Sigmoid colon (tissue), 7 donors: ENCODE results near the gene SMTNL1. TPM values are rescaled to one million over a fixed set of nuclear protein-coding genes. Genes with fewer than 3 reads are reported as not detected.

ENCODE experiments used
- DNase-seq: peaks from one replicate; pipeline ENCODE4 v3.0.0-alpha.2; 2019
- H3K27ac ChIP-seq, 4 donors: fragments of 200-600 bp; sonication (generic); one replicate each; pipeline ENCODE4 v1.5.1; 2016 to 2019; ENCODE audit warnings: mild to moderate bottlenecking in 1 of 4
- H3K27me3 ChIP-seq, 3 donors: fragments of 200-600 bp; sonication (generic); one replicate each; pipeline ENCODE4 v1.5.1; 2019; ENCODE audit warnings: mild to moderate bottlenecking in 1 of 3
- H3K36me3 ChIP-seq, 4 donors: fragments of 200-600 bp; sonication (generic); one replicate each; pipeline ENCODE4 v1.5.1; 2016 to 2019
- H3K4me1 ChIP-seq, 4 donors: fragments of 200-600 bp; sonication (generic); one replicate each; pipeline ENCODE4 v1.5.1; 2017 to 2019
- H3K4me3 ChIP-seq, 4 donors: fragments of 200-600 bp; sonication (generic); one replicate each; pipeline ENCODE4 v1.5.1; 2017 to 2019; ENCODE audit warnings: mild to moderate bottlenecking in 2 of 4, moderate library complexity in 1 of 4
- H3K9me3 ChIP-seq, 4 donors: fragments of 200-600 bp in 3 of 4; sonication (generic) in 3 of 4; one replicate each; pipeline versions ENCODE4 v1.5.1 to v1.6.1; 2013 to 2019
- CTCF ChIP-seq, 4 experiments: fragments of 450-650 bp in 3 of 4; fragments of 200-600 bp in 1 of 4; IDR thresholded peaks; one replicate each; pipeline ENCODE4 v1.5.1; 2016 to 2019; ENCODE audit warnings: antibody characterized with exemption in 4 of 4, mild to moderate bottlenecking in 3 of 4, moderate library complexity in 2 of 4
- EP300 ChIP-seq, 4 donors: sonication (generic); formaldehyde crosslinking; IDR thresholded peaks; one replicate each; pipeline ENCODE4 v1.6.1; 2017; ENCODE audit warnings: antibody characterized with exemption in 4 of 4
- POLR2A ChIP-seq, 2 donors: fragments of 450-650 bp; IDR thresholded peaks; one replicate each; pipeline ENCODE4 v1.6.1; 2016; ENCODE audit warnings: antibody characterized with exemption in 2 of 2, mild to moderate bottlenecking in 2 of 2, moderate library complexity in 2 of 2
- POLR2AphosphoS5 ChIP-seq, 4 donors: sonication (generic); formaldehyde crosslinking; IDR thresholded peaks; one replicate each; pipeline ENCODE4 v1.6.1; 2017; ENCODE audit warnings: antibody characterized with exemption in 4 of 4
- WGBS, 2 donors: extraction: QIAGEN DNeasy Blood & Tissue Kit; methylation state at CpG; one replicate each; pipeline ENCODE4 v1.1.7; 2013; 5-methylcytosine and 5-hydroxymethylcytosine counted together
- intact Hi-C: fragments of 100-400 bp; cut with DNase I; formaldehyde crosslinking; loops from one replicate; pipeline ENCODE4 v1.15.1; 2023
- polyA plus RNA-seq, 3 donors: library from polyadenylated mRNA; stranded (reverse); fragments of 200-250 nt; gene quantifications; one replicate each; pipeline ENCODE4 v1.2.3, GENCODE V29; 2013
- total RNA-seq, 4 donors: library from RNA; depleted of rRNA; stranded (reverse); fragments of >200 nt; gene quantifications; one replicate each; pipeline ENCODE4 v1.1.0, GENCODE V29; 2016
- donor health status: healthy with polysubstance abuse.
- donor health status: Bipolar disorder and iron deficiency.
- donor health status: healthy.

The SMTNL1 gene
- total and polyA plus RNA-seq, 7 donors, result not detected

GRCh38 chr11:57542582-57542981 is 5.2 kb downstream of the SMTNL1 start:
- WGBS, 2 donors, result 78 to 88% methylated on average over 4 of the region's 4 CpGs
- no peak for DNase-seq
- intact Hi-C loops, result no loop called here
- no peaks in the 10 kb centered on the region for H3K4me1 ChIP-seq
- H3K9me3 ChIP-seq, result no peaks in the 10 kb centered on the region
- no peak overlapping the region for H3K27ac ChIP-seq
- no peaks in the 10 kb centered on the region for H3K27me3 ChIP-seq
- no peak overlapping the region for H3K4me3 ChIP-seq
- TF ChIP-seq CTCF (IDR thresholded peaks at IDR 0.05) (no peak), POLR2A (IDR thresholded peaks at IDR 0.05) (no peak), EP300 (IDR thresholded peaks at IDR 0.05) (no peak), POLR2AphosphoS5 (IDR thresholded peaks at IDR 0.05) (no peak)
- H3K36me3 ChIP-seq, result no peaks in the 10 kb centered on the region

GRCh38 chr11:57543593-57543992 is 6.2 kb downstream of the SMTNL1 start:
- intact Hi-C loops, result no loop called here
- 27 to 60% methylated on average over 6 of the region's 6 CpGs for WGBS, 2 donors
- TF ChIP-seq POLR2A (IDR thresholded peaks at IDR 0.05) (no peak), POLR2AphosphoS5 (IDR thresholded peaks at IDR 0.05) (no peak), CTCF (IDR thresholded peaks at IDR 0.05) (no peak), EP300 (IDR thresholded peaks at IDR 0.05) (no peak)

GRCh38 chr11:57544566-57544965 is 7.2 kb downstream of the SMTNL1 start:
- H3K27me3 ChIP-seq, result no peaks in the 10 kb centered on the region
- no peak for DNase-seq
- TF ChIP-seq EP300 (IDR thresholded peaks at IDR 0.05) (no peak), CTCF (IDR thresholded peaks at IDR 0.05) (no peak), POLR2A (IDR thresholded peaks at IDR 0.05) (no peak), POLR2AphosphoS5 (IDR thresholded peaks at IDR 0.05) (no peak)
- no peaks in the 10 kb centered on the region for H3K4me1 ChIP-seq
- no peaks in the 10 kb centered on the region for H3K9me3 ChIP-seq
- H3K4me3 ChIP-seq, result no peak overlapping the region
- peaks cover 0 to 13% (median 2%) of the 10 kb centered on the region in 4 donors for H3K36me3 ChIP-seq
- H3K27ac ChIP-seq, result no peak overlapping the region
- 93 to 95% methylated on average over 6 of the region's 6 CpGs for WGBS, 2 donors
- intact Hi-C loops, result no loop called here

More at GRCh38 chr11:57543593-57543992, 6.2 kb downstream of the SMTNL1 start:
- Histone ChIP-seq H3K4me1 (no peaks in the 10 kb centered on the region), H3K4me3 (no peak overlapping the region), H3K9me3 (no peaks in the 10 kb centered on the region), H3K27me3 (no peaks in the 10 kb centered on the region), H3K27ac (no peak overlapping the region), H3K36me3 (peaks cover 0 to 3% (median 0%) of the 10 kb centered on the region in 4 donors)
- no peak for DNase-seq

- no peak for DNase-seq
- TF ChIP-seq CTCF (IDR thresholded peaks at IDR 0.05) (no peak), POLR2AphosphoS5 (IDR thresholded peaks at IDR 0.05) (no peak), POLR2A (IDR thresholded peaks at IDR 0.05) (no peak), EP300 (IDR thresholded peaks at IDR 0.05) (no peak)
- H3K9me3 ChIP-seq, result no peaks in the 10 kb centered on the region
- no peaks in the 10 kb centered on the region for H3K4me1 ChIP-seq
- H3K27ac ChIP-seq, result no peak overlapping the region
- H3K27me3 ChIP-seq, result no peaks in the 10 kb centered on the region
- 91 to 95% methylated on average over 13 of the region's 13 CpGs for WGBS, 2 donors
- peaks cover 0 to 26% (median 14%) of the 10 kb centered on the region in 4 donors for H3K36me3 ChIP-seq
- no peak overlapping the region for H3K4me3 ChIP-seq
- intact Hi-C loops, result no loop called here
Observed at GRCh38 chr11:57545883-57546282, 8.5 kb downstream of the SMTNL1 start.

GRCh38 chr11:57546451-57546850 is 9.1 kb downstream of the SMTNL1 start:
- TF ChIP-seq POLR2A (IDR thresholded peaks at IDR 0.05) (no peak), EP300 (IDR thresholded peaks at IDR 0.05) (no peak), POLR2AphosphoS5 (IDR thresholded peaks at IDR 0.05) (no peak), CTCF (IDR thresholded peaks at IDR 0.05) (no peak)
- H3K27me3 ChIP-seq, result no peaks in the 10 kb centered on the region
- no peak for DNase-seq
- peaks cover under 1 to 31% (median 17%) of the 10 kb centered on the region in 4 donors for H3K36me3 ChIP-seq
- H3K4me1 ChIP-seq, result no peaks in the 10 kb centered on the region
- intact Hi-C loops, result no loop called here
- 96 to 97% methylated on average over 7 of the region's 7 CpGs for WGBS, 2 donors
- no peak overlapping the region for H3K4me3 ChIP-seq
- no peak overlapping the region for H3K27ac ChIP-seq
- no peaks in the 10 kb centered on the region for H3K9me3 ChIP-seq
